GM21723 (cell line): Measurements from ENCODE around the gene WFDC12.

ENCODE experiments used
- ATAC-seq: cut with Tn5 transposase; IDR thresholded peaks from one replicate; pipeline ENCODE4 v1.9.1; 2021; ENCODE audit warnings: mild to moderate bottlenecking, moderate library complexity; ENCODE audit not compliant: unreplicated experiment

WFDC12 gene

DNA sequence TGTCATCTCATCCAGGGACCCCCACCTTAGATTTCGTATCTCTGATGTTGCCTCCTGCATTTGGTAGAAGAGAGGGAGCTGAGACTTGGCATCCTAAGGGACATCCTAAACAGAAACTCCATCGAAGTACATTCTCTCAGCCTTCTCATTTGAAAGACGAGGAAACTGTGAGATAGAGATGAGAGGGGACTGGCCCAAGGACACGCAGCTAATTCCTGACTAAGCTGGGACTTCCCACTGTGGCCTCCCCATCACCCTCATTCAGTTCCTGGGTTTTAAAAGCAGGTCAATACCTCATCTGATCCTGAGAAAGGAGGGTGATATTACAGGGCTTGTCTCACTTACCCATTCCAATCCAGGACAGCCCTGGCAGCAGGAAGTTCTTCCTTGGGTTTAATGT lies 8.4 kb downstream of the WFDC12 start:
- ATAC-seq, result no peak

DNA sequence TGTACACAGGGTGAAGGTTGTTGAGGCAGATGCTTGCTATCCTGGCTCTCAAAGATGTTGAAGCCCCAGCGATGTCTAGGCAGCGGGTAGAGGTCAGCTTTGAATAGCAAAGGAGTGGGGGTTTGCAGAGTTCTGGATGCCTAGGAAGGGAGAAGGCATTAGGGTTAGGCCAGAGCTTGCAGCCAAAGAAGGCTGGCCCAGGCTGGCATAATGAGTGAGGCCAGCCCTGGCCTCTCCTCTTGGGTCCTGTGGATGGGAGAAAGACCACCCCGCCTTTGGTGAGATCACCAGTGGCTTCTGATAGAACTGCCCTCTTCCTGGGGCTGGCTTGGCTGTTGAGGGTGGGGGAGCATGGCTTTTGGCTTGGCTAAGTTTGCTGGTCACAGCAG lies 8.9 kb downstream of the WFDC12 start:
- ATAC-seq, result no peak

DNA sequence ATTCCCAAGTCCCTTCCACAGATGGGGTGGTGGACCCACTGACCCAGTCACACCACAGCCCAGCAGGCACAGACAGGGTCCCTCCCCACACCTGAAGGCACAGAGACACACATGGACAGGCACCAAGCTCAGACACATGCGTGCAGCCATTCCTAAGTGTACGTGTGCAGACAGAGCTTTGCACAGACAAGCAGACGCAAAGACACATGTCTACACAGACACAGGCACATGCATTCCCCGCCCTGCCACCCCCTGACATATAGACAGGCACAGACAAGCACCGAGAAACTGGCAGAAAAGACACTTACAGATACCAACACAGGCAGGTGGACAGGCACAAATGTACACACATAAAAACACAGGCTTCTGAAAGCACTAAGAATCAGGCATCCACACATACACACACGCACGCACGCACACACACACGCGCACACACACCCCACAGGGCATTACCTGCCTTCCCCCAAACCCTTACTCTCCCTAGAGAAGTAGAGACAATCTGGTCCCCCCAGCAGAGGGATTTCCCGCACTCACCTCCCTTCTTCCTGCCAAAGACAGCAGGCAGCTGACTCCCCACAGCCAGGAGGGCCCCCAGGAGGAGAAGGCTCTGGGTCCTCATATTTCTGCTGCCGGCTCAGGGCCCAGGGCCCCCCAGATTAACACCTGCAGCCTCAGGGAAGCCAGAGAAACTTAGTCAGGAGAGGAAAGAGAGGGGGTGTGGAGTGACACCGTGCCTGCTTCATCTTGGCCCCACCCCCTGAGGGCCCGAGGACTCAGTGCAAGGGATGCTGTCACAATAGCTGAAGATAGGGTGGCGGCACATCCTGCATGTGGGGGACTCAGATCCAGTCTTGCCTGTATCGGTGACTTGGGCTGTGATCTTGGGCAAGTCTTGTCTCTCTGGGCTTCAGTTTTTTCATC lies 9.5 kb downstream of the WFDC12 start, which contains the start of gene WFDC5:
Gene WFDC5 (minus strand): TSS at position 710 of the 921 bp plus-strand sequence. CDS start 91 bp downstream, at position 619.
- ATAC-seq, result no peak

DNA sequence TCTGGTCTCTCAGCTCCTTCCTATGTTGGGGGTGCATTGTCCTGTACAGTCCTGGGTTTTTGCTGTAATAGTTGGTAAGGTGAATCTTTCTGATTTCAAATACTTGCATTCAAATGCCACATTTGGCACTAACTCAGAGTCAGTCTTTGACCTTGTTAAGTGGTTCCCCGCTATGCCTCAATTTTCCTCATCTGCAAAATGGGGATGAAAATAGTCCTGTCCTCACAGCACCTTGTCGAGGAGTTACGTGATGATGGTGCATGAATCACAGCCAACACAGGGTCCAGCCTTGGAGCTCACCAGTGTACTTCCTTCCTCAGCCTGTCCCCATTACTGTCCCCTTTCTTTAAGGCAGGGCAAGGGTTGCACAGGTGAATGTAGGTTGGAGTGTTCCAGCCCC lies 10.4 kb downstream of the WFDC12 start:
- ATAC-seq, result no peak

DNA sequence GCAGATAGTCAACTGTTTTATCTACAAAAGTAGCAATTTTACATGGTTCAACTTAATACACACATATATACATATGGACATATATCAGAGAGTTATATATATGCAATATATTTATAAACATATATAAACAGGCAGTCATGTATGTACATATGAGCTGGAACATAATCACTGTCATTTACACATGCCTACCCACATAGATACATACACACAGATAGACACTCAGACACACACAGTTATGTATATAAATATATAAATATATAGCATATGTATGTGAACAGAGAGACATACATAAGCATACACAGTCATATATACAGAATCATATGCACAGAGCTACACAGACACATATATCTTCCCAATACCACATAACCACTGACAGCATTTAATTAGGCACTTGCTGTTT lies 11.5 kb downstream of the WFDC12 start:
- no peak for ATAC-seq

DNA sequence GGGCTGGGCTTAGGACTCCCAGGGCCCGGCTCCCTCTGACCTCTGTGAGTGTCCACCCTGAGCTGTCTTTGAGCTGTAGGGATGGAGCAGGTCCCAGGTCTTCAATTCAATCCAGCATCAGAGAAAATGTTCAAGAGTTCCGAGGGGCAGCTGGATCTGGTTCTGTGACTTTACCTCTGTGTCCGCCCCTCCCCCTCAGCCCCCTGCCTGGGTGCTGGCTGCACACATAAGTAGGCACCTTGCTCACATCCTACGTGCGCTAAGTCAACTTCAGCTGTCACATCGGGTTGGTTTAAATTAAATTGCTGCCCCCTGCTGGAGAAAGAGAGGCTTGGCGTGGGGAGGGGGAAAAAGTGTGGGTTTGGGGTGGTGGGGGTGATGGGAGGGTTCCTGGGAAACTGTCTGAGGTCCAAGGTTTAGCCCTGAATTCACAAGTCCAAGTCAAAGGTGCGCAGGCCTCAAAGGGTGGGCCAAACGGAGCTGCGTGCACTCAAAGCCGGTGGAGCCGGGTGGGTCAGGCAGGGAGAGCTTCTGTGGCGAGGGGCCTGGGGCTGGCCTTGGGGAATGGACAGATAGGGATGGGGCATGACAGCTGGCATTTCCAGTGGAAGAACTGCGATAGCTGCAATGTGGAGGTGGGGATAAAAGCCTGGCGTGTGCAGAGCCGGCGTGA lies 12.3 kb downstream of the WFDC12 start:
- no peak for ATAC-seq

DNA sequence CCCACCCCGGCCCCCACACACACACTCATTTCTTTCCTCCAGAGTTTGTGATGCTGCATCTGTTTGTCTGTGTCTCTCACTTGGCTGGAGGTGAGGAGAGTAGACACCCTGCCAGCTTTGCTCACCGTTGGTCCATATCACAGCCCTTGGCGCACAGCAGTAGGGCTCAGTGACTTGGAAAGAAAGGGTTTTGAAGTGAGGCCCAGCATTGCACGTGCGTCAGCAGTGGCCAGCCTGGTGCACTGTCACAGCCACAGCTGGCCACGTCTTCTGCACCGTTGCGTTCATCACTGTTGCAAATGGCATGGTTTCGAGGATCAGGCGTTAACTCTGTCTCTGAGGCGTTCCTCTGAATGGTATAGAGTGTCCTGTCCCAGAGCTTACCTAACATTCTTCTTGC lies 13.0 kb downstream of the WFDC12 start:
- ATAC-seq, result no peak

DNA sequence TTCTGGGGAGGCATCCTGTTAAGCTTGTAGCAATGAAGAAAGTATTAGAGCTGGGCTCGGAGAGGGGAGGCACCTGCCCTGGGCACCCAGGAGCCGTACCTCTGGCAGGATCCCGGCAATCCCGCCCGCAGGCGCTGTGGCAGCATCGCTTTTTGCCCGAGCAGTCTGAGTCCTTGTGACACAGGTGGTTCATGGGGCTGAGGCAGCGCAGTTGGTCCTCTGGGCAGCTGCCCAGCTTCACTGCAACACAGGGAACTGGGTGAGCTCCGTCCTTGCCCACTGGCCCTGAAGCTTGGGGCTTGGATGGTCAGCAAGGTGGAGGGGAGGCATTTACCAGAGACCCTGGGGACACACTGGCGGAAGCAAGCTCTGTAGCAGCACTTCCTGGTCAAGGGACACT lies 14.0 kb downstream of the WFDC12 start:
- no peak for ATAC-seq

DNA sequence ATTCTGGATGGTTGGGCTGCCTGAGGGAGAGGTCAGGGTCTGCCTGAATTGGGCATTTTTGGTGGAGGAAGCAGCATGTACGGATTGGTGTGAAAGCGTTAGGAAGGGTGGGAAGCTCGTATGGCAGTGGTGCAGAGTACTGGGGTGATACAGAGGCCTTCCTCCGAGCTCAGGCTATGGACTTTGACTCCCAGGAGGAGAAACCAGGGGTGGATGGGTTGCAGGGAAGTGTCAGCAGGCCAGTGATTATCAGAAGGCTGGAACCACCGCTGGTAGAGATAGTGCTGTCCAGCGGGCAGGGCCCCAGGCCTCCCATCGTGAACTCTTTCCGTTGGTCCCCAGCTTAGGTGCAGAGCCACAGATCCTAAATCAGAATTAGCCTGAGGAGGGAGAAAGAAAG lies 14.6 kb downstream of the WFDC12 start:
- ATAC-seq, result no peak

DNA sequence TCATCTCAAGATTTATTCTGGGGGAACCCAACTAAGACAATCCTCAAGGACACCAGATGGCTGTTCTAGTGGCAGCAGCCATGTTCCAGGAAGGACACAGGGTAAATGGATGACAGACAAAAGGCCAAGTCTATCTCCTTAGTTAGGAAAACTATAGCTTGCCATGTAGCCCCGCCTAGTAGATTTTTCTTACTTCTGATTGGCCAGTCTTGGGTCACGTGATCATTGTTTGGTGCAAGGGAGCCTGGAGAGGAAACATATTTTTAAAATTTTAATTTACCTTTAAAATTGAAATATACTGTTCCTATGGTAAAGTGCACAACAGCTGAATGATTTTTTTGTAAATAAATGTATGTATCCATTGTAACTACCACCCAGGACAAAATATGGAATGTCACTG lies 18.9 kb downstream of the WFDC12 start:
- ATAC-seq, result no peak

DNA sequence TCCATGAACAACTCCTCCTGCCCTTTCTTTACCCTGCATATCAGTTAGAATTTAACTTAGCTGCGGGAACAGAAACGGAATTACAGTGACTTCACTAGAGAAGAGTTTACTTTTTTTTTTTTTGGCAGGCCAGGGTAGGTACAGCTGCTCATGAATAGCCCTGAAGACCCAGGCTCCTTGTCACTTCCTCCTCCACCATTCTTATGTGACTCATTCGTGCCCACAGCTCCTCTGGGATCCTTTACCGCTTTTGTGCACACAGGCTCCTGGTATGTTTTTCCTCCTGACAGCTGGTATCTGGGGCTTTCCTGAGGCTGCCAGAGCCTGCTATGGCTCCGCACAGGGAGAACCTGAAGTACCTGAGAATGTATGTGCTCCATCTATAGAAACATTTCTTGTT lies 19.5 kb downstream of the WFDC12 start:
- no peak for ATAC-seq

DNA sequence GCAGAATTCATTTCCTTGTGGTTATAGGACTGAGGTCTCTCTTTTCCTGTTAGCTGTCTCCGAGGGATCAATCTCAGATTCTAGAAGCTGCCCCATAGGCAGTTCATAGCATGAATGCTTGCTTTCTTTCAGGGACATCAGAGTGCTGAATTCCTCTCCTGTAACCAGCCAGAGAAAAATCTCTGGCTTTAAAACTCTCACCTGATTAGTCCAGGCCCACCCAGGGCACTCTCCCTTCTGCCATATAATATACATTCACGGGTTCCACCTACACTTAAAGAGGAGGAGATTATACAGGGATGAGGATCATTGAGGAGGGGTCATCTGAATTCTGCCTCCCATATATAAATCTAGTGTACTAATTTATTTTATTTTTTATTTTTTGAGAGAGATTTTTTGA lies 21.2 kb downstream of the WFDC12 start:
- no peak for ATAC-seq

DNA sequence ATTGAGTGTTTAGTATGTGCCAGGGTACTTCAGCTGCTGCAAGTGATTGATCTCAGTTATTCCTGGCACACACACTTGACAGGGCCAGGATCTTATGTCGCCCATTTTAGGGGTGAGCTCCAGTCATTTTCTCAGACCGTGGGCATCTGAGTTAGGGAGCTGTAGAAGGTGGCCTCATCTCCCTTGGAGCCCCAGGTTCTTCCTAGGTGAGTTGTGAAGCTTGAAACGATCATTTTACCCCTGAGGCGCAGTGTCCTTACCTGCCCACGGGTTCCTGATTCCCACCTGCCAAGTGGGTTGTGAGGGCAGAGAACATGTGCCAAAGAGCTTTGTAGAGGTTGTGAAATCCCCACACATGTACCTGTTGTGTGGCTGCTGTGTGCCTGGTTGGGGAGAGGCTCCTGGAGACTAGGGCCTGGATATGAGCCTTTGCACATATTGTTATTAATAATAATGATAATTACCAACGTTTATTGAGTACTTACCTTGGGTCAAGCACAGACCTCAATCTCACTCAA lies 22.9 kb downstream of the WFDC12 start:
- no peak for ATAC-seq

DNA sequence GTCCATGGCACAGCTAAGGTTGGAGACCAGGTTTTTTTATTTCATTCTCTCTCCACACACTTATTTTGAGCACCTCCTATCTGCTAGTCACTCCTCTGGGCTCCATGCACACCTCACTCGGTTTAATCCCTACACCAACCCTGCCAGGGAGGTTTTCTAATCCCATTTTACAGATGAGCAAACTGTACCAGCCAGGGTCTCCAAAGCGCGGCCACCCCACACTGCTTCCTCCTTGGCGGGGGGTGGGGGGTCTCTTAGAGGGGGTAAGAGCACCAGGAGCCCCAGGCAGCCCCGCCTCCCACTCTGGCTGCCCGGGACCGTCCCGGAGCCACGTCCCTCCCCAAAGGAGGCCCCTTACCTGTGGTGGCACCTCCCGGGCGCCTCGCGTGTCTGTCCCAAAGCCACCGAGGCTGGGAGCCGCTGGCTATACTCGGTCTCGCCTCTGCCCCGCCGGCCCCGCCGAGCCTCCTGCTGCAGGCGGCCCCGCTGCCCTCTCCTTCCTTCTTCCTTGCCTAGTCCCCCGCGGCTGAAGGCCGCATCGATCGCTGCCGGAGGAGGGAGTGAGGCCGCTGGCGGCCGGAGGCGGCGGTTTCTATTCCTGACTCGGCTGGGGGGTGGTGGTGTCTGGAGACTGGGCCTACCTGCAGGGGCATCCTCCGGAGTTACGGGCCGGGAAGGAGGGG lies 23.6 kb downstream of the WFDC12 start, which contains the start of gene KCNS1:
Gene KCNS1 (minus strand): TSS at position 565 of the 683 bp plus-strand sequence. CDS start 1,891 bp downstream, outside the sequence.
- no peak for ATAC-seq

DNA sequence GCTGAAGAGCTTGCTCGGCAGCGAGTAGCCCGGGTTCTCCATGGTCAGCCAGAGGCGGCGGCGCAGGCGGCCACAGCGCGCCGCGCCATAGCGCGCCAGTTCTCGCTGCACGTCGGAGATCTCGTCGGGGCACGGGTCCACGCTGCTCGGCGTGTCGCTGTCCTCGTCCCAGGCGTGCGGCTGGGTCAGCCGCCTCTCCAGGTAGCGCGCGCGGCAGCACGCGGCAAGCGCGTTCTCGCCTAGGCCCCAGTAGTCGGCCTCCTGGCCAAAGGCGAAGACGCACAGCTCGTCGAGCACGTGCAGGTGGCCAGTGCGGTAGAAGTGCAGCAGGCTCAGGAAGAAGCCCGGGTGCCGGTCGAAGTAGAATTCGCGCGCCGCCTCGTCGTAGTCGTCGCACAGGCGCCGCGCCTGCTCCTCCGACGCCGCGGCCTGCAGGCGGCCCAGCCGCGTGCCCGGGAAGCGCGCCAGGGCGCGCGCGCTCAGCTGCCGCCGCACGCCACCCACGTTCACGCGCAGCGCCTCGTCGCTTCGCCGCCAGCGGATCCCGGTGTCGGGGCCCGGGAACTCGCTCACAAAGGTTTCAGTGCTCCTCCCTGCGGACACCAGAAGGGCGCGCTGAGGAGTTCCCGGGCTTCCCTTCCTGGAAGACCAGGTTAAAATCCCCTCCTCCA lies 26.0 kb downstream of the WFDC12 start:
- no peak for ATAC-seq

DNA sequence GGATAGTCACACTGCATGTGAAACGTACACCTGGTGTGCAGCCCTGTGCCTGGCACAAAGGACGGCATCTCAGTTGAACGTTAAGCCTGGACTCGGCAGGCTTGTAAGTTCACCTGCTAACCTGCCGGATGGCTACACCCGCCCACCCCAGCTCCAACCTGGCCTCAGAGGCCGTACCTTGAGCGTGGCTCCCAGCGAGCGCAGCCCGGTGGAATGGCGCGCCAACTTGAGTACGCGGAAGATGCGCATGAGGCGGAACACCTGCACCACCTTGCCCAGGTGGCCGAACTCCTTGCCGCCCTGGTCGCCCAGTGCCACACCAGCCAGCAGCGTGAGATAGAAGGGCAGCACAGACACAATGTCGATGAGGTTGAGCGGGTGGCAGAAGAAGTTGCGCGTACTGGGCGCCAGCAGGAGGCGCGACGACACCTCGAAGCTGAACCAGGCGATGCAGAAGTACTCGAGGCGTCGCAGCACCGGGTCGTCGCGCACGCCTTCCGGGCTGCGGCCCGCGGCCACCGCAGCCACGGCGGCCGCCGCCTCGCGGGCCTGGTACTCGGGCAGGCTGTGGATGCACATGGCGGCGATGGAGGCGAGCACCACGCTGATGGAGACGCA lies 26.7 kb downstream of the WFDC12 start:
- ATAC-seq, result no peak

DNA sequence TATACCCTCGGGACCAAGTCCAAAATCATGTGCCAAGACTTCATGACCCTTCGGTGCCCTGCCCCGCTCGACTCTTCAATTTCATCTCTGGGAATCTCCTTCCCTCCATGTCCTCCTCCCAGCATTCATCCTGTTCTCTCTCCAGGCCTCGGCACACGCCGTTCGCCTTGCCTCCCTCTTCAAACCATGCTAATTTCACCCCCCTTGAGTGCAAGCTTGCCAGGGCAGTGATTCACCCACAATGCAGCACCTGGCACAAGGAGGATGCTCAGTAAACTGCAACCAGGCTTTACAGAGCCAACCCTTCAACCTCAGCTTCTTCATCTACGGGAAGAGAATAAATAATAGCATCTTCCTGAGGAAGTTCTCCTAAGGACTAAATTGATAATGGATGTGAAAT lies 27.5 kb downstream of the WFDC12 start:
- no peak for ATAC-seq

DNA sequence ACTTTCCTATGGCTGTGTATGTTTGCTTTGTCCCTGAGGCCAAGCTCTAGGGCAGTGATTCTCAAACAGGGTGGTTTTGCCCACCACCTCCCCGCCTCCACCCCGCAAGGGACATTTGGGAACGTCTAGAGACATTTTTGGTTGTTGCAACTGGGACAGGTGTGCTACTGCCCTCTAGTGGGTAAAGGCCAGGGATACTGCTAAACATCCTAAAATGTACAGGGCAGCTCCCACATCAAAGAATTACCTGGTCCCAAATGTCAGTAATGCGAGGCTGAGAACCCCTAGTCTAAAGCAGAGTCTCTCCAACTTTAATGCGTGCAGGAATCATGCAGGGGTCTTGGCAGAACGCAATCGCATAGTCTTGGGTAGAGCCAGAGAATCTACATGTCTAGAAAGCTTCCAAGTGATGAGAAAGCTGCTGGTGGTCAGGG lies 28.4 kb downstream of the WFDC12 start:
- ATAC-seq, result no peak

DNA sequence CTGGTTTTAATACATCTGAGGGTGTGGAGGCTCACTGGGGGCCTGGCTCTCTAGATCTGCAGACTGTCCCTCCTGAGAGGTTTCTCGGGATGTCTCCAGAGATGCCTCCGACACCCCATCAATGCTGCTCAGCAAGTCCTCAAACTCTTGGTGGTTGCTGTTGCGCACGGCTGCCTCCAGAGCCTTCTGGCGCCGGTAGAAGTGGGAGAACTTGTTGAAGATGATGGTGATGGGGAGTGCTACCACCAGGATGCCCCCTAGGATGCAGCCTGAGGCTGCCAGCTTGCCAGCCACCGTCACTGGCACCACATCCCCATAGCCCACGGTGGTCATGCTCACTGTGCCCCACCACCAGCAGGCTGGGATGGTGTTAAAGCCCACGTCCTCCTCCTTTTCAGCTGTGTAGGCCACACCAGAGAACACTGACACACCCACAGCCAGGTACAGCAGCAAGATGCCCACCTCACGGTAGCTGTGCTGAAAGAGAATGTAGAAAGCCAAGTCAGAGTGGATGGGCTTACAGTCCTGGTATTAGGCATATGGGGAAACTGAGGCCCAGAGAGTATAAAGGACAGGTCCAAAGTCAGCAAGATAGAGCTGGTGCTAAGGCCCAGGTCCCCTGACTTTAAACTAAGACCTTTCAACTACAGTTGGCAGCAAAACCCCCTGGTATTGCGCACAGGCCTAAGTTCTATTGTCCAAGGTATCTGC lies 29.2 kb downstream of the WFDC12 start:
- ATAC-seq, result no peak

DNA sequence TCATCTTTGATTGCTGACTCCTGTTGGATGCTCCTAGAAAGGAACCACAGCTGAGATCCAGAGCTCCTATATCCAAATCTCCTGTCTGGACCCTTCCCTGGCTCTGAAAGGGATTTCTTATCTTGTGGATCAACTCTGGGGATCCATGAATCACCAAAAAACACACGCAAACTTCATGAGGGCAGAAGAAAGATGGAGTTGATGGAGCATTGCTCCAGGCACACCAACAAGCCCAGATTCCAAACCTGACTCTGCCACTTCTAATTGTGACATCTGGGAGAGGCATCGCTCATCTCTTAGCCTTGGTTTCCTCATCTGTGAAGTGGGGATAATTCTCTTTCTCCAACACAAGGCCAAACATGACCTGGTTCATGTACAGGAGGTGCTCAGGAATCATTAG lies 30.1 kb downstream of the WFDC12 start:
- ATAC-seq, result no peak
